Measurements from ENCODE around the gene IFITM1. TPM values are rescaled to one million over a fixed set of nuclear protein-coding genes. Genes with fewer than 3 reads are reported as not detected.
A peak's percentile ranks its signal among the peaks of the same experiment; 100 is the strongest.

The IFITM1 gene
- total and polyA plus RNA-seq, 8 donors: 10.0 to 54.5 (median 26.4) TPM

GRCh38 chr11:289398-289711 lies 24.5 kb upstream of the IFITM1 start:
- WGBS, 2 donors: 13 to 15% methylated on average over 10 to 14 of the region's 14 CpGs
- peak overlapping the region in 2 of 4 donors; percentile 17 to 92 for H3K27ac ChIP-seq
- peaks cover 0 to 6% (median 0%) of the 10 kb centered on the region in 3 donors for H3K4me1 ChIP-seq
- TF ChIP-seq CTCF (IDR thresholded peaks at IDR 0.05): no peak
- FAIRE-seq (no peak), DNase-seq (peak in 1 of 6 donors; percentile 43), ATAC-seq (peak in 1 of 4 donors; percentile 0)
- peak overlapping the region; percentile 26 to 91 (median 62) for H3K4me3 ChIP-seq
- no peaks in the 10 kb centered on the region for H3K9me3 ChIP-seq
- no peaks in the 10 kb centered on the region for H3K27me3 ChIP-seq
- intact Hi-C loops (cut with DNase I): no loop called here
- peaks cover 0 to 26% (median 0%) of the 10 kb centered on the region in 3 donors for H3K36me3 ChIP-seq

- peak in 5 of 6 donors; percentile 42 to 83 (median 62) for DNase-seq
- H3K4me1 ChIP-seq: peaks cover 0 to 6% (median 0%) of the 10 kb centered on the region in 3 donors
- no peaks in the 10 kb centered on the region for H3K9me3 ChIP-seq
- intact Hi-C loops (cut with DNase I): no loop called here
- no peaks in the 10 kb centered on the region for H3K27me3 ChIP-seq
- WGBS, 2 donors: 60 to 75% methylated on average over 47 to 48 of the region's 48 CpGs
- peaks cover 0 to 32% (median 0%) of the 10 kb centered on the region in 3 donors for H3K36me3 ChIP-seq
- no peak for FAIRE-seq
- ATAC-seq: no peak
- no peak overlapping the region for H3K27ac ChIP-seq
- no peak for TF ChIP-seq CTCF (IDR thresholded peaks at IDR 0.05)
- H3K4me3 ChIP-seq: peak overlapping the region in 3 of 4 donors; percentile 12 to 91 (median 82)
These were observed 23.9 kb upstream of the IFITM1 start for GRCh38 chr11:289712-290620.

GRCh38 chr11:290621-291231 lies 23.1 kb upstream of the IFITM1 start:
- H3K9me3 ChIP-seq: no peaks in the 10 kb centered on the region
- no peak for FAIRE-seq
- no peak for ATAC-seq
- intact Hi-C loops (cut with DNase I): no loop called here
- peak in 4 of 6 donors; percentile 10 to 69 (median 34) for DNase-seq
- H3K27me3 ChIP-seq: no peaks in the 10 kb centered on the region
- no peak for TF ChIP-seq CTCF (IDR thresholded peaks at IDR 0.05)
- H3K4me1 ChIP-seq: peaks cover 0 to 6% (median 0%) of the 10 kb centered on the region in 3 donors
- WGBS, 2 donors: 67 to 82% methylated on average over 11 to 13 of the region's 13 CpGs
- peaks cover 0 to 37% (median 0%) of the 10 kb centered on the region in 3 donors for H3K36me3 ChIP-seq
- H3K27ac ChIP-seq: no peak overlapping the region
- peak overlapping the region in 3 of 4 donors; percentile 8 to 91 (median 82) for H3K4me3 ChIP-seq

GRCh38 chr11:291281-292210 lies 22.3 kb upstream of the IFITM1 start:
- ATAC-seq (no peak), FAIRE-seq (no peak), DNase-seq (peak in 4 of 6 donors; percentile 24 to 71 (median 52))
- H3K36me3 ChIP-seq: peaks cover 0 to 37% (median 0%) of the 10 kb centered on the region in 3 donors
- no peak for TF ChIP-seq CTCF (IDR thresholded peaks at IDR 0.05)
- H3K9me3 ChIP-seq: no peaks in the 10 kb centered on the region
- intact Hi-C loops (cut with DNase I): no loop called here
- H3K4me1 ChIP-seq: peaks cover 0 to 6% (median 0%) of the 10 kb centered on the region in 3 donors
- 83 to 87% methylated on average over 43 to 44 of the region's 44 CpGs for WGBS, 2 donors
- H3K27me3 ChIP-seq: no peaks in the 10 kb centered on the region
- peak overlapping the region in 1 of 4 donors; percentile 91 for H3K4me3 ChIP-seq
- no peak overlapping the region for H3K27ac ChIP-seq
